Fibroblast of the aortic adventitia (primary cell): ENCODE data around the gene FAM3D. TPM values are rescaled to one million over a fixed set of nuclear protein-coding genes. Genes with fewer than 3 reads are reported as not detected.
"Not testable (repeated sequence)": the region's sequence is repeated elsewhere in the genome, so short reads cannot be mapped to it uniquely, and the experiment has no call there.

Source experiments
- DNase-seq: peaks from one replicate; pipeline ENCODE4 v3.0.0-alpha.2; 2010; ENCODE audit warnings: low read depth
- H3K4me3 ChIP-seq: 2 replicates; pipeline ENCODE4 v1.5.1; 2011; ENCODE audit warnings: low read depth, mild to moderate bottlenecking, control low read depth, low read length, moderate library complexity
- total RNA-seq: library from RNA; depleted of rRNA; stranded (reverse); fragments of >200 nt; gene quantifications from 2 replicates; pipeline ENCODE4 v1.2.3, GENCODE V29; 2012; ENCODE audit warnings: low replicate concordance
- TF ChIP-seq, protein P1 (sequence below): IDR thresholded peaks from 2 replicates; pipeline ENCODE4 v1.5.1; 2011; ENCODE audit warnings: mild to moderate bottlenecking, low read length, control low read depth, inconsistent platforms; ENCODE audit not compliant: insufficient read depth

Gene FAM3D, protein sequence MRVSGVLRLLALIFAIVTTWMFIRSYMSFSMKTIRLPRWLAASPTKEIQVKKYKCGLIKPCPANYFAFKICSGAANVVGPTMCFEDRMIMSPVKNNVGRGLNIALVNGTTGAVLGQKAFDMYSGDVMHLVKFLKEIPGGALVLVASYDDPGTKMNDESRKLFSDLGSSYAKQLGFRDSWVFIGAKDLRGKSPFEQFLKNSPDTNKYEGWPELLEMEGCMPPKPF
- total RNA-seq, result not detected in 2 replicates

DNA sequence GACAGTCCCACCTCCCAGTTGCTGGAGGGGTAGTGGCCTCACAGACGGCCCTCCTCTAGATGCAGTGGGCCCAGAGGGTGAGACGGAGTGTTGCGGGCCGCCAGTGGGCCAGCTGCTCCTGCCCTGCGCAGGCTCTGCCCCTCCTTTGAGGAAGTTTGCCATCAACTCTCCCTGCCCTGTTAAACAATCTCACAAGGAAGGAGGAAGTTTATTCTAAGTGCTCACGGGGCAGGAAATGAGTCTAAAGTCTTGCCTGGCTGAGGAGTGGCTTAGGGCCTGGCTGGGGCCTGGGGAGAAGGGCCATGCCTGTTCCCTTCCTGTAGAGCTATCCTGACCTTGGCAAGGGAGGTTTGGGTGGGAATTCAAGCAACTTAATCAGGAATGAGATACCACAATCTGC is at the start of gene FAM3D:
TSS of gene FAM3D (minus strand) at position 92 of the 400 bp plus-strand sequence. CDS start 11,211 bp downstream, outside the sequence.
- TF ChIP-seq, protein P1, sequence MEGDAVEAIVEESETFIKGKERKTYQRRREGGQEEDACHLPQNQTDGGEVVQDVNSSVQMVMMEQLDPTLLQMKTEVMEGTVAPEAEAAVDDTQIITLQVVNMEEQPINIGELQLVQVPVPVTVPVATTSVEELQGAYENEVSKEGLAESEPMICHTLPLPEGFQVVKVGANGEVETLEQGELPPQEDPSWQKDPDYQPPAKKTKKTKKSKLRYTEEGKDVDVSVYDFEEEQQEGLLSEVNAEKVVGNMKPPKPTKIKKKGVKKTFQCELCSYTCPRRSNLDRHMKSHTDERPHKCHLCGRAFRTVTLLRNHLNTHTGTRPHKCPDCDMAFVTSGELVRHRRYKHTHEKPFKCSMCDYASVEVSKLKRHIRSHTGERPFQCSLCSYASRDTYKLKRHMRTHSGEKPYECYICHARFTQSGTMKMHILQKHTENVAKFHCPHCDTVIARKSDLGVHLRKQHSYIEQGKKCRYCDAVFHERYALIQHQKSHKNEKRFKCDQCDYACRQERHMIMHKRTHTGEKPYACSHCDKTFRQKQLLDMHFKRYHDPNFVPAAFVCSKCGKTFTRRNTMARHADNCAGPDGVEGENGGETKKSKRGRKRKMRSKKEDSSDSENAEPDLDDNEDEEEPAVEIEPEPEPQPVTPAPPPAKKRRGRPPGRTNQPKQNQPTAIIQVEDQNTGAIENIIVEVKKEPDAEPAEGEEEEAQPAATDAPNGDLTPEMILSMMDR, result no peak
- no peak for DNase-seq
- no peak within 1 kb of the TSS for H3K4me3 ChIP-seq

DNA sequence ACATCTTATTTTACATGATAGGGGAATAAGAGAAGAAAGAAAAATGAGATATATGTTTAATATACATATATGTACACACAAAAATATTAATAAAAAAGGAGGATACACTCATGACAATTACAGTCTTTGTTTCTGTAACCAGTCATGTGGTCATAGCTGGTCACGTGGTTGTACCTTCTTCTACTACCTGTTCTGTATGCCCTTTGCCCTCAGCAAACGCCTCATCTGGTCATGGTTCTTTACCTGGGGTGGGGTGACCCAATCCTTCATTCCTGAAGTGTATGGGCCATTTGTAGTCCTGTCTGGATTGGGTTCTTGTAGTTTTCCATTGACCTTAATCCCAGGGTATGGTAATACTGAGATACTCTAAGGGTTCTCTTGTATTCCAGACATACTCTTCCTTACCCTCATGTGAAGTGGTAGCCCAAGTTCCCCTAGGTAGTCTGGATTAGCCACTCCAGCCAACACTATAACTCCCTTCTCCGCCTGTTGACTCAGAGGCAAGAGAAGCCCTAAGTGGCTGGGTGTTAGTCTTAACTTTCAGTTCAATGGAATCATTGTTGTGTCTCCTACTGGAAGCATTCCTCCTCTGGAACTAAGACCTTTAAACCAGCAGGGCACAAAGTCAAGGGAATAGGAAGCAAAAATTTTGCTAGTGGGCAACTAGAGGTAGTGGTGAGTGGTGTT is 47.3 kb upstream of the FAM3D start:
- no peak overlapping the region for H3K4me3 ChIP-seq
- TF ChIP-seq, protein P1, result no peak
- no peak for DNase-seq

DNA sequence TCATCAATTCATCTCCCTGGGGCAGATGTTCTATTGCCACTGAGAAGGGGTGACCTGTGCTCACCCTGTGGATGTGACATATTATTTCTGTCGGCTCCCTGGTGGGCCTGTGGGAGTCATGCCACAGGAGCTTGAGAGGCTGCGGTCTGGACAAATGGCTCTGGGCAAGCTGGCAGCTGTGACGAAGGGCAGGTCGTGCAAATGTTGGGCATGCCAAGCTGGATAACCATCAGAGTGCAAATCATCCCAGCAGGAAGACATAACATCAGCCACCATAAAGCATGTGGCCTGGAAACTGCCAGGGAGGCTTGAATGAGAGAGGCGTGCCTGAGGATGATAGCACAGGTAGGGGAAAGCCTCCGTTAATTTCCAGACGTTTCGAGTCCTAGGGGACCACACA is 45.3 kb upstream of the FAM3D start:
- TF ChIP-seq, protein P1, result no peak
- DNase-seq, result no peak
- no peak overlapping the region for H3K4me3 ChIP-seq

DNA sequence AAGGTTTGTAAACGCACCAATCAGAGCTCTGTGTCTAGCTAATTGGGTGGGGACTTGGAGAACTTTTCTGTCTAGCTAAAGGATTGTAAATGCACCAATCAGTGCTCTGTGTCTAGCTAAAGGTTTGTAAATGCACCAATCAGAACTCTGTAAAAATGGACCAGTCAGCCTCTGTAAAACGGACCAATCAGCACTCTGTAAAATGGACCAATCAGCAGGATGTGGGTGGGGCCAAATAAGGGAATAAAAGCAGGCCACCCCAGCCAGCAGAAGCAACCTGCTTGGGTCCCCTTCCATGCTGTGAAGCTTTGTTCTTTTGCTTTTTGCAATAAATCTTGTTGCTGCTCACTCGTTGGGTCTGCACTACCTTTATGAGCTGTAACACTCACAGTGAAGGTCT is 42.4 kb upstream of the FAM3D start:
- not testable (repeated sequence) for DNase-seq, H3K4me3 ChIP-seq

DNA sequence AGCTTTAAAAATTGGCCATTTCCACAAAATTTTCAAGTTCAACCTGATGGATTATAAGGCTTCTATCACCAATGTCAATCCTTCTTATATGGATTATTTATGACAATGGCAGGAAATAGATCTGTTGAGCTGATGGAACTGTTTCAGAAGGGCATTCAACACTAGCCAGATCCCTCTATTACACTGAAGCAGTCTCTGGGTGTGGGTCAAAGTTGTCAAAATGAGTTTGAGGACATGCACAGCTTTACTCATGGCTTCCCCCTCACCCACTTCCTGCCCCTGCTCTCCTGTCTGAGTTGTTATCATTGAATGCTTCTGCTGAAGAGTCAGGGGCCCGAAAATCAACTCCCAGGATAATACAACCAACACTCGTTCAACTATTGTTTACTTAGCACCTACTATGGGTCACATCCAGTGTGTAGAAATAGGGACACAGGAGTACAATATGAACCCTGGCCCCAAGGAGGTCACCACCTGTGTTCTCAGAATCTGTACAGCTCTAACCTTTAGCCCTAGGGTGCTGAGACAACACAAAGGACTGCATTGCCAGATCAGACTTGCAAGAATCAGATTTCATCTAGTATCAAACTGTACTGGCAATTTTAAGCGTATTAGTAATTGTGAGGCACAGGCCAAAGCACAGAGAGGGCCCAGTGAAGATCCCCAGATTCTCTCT is 41.7 kb upstream of the FAM3D start:
- no peak overlapping the region for H3K4me3 ChIP-seq
- DNase-seq, result no peak
- TF ChIP-seq, protein P1, result no peak

DNA sequence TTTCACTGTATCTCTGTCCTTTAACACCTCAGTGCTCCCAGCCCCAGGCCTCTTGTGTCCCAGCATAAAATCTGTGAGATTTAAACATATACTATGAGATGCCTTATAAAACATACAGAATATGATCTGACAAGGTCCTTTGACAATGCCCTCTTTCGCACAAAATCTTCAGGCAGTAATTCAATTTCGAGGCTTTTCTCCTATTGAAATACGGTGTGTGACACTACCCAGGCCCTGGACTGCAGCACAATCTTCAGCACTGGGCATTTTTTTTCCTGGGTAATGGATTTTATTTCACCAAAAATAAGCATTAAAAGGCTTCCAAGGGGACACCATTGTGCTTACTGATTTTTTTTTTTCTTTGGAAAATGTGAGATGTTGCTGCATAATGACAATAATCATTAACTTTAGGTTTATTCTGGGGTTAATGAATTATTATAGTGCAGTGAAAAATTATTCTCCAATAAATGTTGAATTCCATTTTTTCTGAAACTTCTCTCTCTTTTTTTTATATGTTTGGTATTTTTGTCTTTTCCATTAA is 40.9 kb upstream of the FAM3D start:
- TF ChIP-seq, protein P1, result no peak
- no peak for DNase-seq
- H3K4me3 ChIP-seq, result no peak overlapping the region
